CD4-positive, alpha-beta T cell treated with Interleukin-1 beta for 1 hour (primary cell): ENCODE data around the gene TNFRSF11A.

Experiments used
- DNase-seq, 2 donors: peaks; one replicate each; pipeline ENCODE4 v3.0.0-alpha.2; 2020 to 2022

Gene TNFRSF11A

DNA sequence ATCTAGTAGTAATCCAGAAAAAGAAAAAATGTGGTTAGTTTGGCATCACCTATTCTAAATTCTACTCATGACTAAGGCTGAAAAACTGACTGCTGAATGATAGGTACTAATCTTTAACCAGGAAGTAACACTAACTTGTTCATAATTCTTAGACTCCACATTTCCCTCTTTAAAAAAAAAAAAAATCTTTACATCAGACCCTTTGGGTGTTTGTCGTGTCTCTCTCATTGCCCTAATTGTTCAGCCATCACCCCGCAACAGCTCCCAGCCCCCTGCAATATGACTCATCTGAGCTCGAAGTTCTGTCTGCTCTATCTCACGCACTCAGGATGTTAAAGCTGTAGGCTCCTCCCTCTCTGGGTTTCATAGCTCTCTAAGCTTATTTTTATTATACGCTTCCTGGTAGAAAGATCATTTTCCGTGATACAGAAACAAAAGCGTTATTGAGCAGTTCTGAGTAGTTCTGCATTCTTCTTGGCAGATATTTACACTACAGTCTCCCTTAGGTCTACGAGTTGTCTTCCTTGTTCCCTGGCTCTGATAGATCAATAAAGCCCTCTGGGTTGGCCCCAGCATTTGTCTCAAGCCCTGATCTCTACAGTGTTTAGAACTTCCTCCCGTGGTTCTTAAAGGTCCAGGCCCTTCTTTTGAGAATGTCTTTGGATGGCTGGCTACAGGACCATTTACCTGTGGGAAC, 95.6 kb downstream of the TNFRSF11A start:
- DNase-seq, result peak; percentile 70 to 72

DNA sequence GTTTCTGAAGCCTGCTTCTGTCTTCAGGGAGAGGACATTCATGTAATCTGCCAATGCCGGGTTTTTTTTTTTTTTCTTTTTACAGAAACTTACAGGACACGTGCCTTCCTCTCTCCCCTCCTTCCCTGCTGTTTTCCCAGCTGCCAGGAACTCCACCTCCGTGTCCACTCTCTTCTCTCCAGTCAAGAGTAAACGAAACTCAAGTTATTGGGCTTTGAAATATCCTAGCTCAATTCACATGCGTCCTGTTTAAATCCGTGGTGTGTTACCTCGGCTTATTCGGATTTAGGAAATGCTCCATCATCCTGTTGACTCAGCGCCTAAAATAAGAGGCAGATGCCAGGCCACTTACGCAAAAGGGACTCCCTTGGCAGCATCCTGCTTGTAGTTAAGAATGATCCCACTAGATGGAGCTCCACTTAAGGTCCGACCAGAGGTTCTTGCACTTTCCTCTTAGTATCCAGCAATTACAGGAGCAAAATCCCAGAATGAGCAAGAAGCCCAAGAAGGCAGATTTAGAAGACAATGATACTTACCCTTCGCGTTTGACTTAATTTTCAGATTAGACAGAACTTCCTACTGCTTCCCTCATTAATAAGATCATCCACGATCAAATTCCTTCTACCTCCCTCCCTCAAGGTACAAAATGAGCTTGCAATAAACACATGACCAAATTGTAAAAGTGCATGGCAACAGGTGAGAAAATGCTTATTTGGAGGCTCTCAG, 100.5 kb downstream of the TNFRSF11A start:
- peak; percentile 70 to 75 for DNase-seq

DNA sequence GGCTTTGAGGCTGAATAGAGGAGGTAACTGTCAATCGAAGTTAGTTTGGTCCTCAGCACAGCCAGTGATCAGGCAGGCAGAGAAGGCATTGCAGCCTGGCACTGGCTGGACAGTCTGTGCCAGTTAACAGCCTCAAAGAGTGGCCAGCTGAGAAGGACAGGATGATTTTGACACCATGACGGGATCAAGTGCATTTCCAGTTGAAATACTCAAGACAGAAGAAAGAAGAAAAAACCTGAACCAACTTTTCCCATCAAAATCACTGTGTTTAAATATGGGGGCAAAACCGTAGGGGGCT, 101.0 kb downstream of the TNFRSF11A start:
- no peak for DNase-seq

DNA sequence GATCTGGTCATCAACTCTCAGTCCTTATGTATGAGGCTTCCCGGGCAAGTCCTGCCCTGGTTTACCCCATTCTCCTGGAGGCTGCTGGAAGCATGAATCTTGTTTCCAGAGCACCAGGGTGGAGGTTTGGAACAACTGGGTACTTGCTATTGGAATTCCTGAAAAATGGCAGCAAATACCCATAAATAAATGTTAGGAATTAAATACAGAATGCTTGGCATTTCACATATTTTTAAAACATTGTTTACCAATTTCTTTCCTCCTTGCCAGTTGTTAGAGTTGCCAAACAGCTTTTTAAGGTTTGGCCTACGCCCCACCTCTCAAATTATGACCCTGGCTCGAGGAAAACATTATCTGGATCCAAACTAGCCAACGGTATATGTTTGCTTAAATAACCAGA, 107.1 kb downstream of the TNFRSF11A start:
- DNase-seq, result no peak

DNA sequence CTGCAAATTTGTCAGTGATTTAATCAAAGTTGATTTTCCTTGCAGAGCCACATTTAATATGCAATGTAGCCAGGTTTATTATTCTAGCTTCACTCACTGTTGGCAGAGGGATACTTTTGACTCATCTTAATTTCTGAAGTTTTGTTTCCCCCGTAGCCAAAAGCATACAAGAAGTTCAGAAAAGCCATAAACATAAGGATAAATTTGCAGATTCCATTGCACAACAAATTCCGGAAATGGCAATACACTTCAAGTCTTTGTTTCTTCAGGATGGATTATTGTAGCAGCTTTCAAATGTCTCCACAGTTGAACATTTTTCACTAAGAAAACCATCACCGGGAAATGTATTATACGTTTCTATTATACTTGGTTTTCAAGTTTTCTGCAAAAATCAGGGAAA, 109.7 kb downstream of the TNFRSF11A start:
- DNase-seq, result no peak

DNA sequence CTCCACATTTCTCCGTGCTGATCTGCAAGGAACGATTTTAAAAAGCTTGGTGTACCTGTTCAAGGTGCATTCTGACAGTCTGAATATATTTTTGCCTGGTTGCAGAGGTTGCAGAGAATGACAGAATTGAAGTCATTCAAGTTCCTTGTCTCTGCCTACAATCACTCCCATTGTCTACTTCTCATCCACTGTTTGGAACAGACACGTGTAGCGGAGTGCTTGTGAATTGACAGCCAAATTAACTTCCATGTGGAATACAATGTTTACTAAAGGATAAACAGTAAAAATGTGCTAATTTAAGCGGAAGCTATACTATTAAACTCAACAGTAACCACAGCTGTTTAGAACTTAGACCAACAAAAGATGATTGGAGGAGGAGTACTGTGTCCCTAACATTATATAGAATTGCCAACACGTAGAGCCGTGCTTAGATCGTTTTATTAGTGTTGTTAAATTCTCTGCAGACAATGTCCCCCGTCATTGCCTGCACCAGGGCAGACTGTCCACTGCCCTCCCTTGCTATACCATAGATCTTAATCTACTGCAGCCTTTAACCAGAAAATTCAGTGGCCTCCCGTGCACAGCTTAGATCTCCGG, 110.4 kb downstream of the TNFRSF11A start:
- no peak for DNase-seq

DNA sequence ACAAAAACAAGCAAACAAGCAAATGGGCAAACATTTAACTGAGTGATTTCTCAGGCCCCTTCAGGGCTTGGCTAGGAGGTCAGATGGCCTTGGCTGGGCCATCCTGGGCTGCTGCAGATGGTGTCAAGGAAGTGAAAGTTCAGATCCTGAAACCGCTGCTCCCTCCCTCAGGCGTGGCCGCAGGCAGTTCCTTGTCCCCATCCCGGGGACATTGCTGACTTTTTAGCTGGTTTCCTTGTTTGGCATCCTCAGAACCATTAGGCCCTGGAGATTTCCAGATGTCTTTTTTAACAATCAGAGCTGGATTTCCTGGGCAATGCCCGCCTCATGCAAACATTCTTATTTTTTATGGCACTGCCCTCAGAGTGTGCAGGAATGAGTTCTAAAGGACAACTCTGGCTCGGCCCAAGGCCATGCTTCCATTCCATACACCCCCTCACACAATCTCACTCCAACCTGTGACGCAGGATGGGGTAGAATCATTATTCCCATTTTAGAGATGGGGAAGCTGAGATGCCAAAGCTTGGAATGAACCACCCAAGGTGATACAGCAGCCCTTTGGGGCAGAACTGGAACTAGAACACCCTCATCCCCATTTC, 111.6 kb downstream of the TNFRSF11A start:
- no peak for DNase-seq

DNA sequence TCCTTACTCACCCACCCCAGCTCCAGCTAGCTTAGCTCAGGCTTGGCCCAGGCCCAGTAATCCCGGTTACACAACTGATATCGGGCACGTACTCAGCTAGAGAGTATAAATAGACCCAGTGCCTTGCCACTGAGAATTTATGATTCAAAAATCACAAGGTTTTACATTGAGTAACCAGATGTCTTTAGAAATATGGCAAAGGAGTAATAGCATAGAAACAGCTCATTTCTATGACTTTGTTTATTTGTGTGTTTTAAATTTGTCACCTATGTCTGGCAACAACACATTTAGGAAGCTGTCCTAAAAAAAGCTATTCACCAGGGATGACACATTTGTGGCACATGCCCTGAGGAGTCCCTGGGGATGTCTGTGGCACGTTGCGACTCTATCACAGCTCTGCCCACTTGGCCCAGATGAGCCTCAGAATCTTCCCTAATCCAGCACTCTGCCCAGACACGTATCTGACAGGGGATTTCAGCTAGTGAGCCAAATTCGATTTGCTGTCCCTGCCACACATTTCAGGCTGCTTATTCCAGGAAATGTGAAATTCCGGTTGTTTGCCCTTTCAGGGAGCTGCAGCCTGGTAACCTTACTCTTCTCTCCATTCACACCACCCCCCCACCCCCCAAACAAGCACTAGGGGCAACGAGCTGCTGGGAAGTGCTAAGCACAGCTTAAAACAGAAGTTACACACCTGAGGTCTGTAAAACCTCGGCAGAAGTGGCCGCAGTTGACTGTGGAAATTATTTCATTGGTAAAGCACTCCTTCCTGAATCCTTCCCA, 112.3 kb downstream of the TNFRSF11A start:
- DNase-seq, result peak in 1 of 2 donors; percentile 26

DNA sequence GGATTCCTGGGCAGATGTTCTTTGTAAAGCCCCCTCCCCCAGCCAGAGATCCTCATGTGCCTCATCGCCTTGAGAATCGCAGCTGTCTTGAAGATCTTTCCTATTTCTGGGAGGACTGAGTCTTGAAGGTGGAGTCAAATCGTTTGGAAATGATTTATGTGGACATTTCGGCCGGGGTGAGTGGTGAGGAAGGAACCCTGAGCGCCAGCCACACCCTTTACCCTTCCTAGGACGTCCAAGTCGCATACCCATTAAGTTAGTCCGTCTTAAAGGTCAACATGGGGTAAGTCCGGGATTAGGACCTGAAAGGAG, 112.9 kb downstream of the TNFRSF11A start:
- no peak for DNase-seq

DNA sequence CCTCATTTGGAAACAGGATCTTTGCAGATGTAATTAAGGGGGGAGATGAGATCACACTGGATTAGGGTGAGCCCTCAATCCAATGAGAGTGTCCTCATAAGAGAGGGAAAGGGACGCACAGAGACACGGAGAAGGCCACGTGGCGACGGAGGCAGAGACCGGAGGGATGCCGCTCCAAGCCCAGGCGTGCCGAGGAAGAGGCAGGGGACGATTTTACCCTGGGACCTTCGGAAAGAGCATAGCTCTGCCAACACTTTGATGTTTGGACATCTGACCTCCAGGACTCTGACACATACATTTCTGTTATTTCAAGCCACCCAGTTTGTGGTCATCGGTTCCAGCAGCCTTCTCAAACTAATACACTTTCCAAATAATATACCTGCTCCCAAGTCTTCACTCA, 113.3 kb downstream of the TNFRSF11A start:
- DNase-seq, result no peak

DNA sequence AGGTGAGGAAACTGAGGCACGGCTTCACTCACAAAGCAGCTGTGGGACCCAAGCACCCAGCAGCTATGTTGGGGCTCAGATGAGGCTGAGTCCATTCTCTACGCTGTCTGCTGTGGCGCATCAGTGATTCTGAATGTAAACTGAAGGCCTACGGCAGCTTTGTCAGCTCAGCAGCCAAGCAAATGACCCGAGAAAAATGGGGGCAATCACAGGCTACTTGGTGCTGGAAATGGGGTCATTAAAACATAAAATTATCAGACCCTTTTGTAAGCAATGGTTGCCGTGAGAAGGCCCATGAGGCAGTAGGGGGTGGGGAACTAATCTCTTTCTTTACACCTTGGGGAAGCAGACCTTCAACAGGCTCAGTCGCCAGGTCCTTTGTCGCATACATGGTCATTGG, 113.8 kb downstream of the TNFRSF11A start:
- DNase-seq, result no peak
